HG03159 (cell line): Measurements from ENCODE around the gene CNTNAP3B.
"Not testable (repeated sequence)": the region's sequence is repeated elsewhere in the genome, so short reads cannot be mapped to it uniquely, and the experiment has no call there.

Experiments
- ATAC-seq: cut with Tn5 transposase; IDR thresholded peaks from one replicate; pipeline ENCODE4 v1.9.1; 2021; ENCODE audit warnings: mild to moderate bottlenecking, moderate library complexity; ENCODE audit not compliant: unreplicated experiment

Gene CNTNAP3B

GRCh38 chr9:42129073-42129729 is at the start of gene CNTNAP3B:
Gene CNTNAP3B, minus strand, starts transcription at chr9:42129426. Its CDS starts 332 bp downstream, at chr9:42129094.
- ATAC-seq, result not testable (repeated sequence)

DNA sequence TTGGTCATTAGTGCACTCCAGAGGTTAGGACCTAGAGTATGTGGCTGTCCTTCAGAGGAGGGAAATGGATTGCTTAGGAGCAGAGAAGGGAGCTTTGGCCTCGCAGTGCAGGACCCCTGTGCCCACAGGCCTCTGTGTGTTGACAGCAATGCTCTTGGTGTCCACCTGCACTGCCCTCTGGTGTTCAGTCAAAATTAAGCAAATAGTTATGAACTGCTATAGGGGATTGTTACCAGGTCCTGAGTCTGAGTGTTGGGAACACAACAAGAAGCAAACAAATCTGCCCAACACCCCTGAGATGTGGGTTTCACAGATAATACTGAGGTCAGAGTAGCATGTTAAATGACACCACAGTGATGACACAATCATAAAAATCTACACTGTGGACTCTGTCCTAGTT is 31.1 kb upstream of the CNTNAP3B start:
- not testable (repeated sequence) for ATAC-seq

GRCh38 chr9:42127056-42127841 is 2.0 kb downstream of the CNTNAP3B start:
- not testable (repeated sequence) for ATAC-seq

- ATAC-seq, result not testable (repeated sequence)
Measured at GRCh38 chr9:42121007-42121406, 8.2 kb downstream of the CNTNAP3B start.

DNA sequence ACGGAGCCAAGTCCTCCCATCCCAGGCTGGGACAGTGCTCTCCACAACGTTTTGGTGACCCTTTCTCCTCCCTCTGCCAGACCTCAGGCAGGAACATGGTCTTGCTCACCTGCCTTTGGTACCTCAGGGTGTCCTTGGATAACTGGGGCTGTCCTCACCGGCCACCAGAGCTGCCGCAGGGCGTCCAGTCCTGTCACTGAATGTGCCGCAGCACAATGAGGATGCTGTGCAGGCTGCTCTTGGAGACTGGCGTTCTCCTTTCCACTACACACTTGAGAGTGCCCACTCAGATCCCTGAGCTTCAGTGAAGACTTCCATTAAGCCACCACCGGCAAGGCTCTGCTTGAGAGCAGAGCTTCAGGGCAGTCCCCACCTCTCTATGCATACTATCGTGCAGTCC is 33.3 kb downstream of the CNTNAP3B start:
- ATAC-seq, result not testable (repeated sequence)

DNA sequence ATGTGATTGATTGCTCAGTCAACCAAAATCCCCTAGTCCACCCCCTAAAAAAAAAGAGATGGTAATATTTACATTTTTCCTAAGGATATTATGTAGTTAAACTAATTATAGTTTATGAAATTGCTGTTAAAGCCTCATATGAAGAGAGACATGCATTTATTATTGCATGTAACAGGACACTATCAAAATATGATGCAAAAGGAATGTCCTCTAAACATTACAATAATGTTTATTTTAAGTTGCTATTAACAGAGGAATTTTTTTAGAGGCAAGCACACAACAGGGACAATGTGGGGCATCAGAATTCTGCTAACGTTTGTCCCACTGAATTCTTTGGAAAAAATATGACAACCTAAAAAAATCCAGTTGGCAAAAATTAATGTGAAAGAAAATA is 44.7 kb downstream of the CNTNAP3B start:
- ATAC-seq, result not testable (repeated sequence)

GRCh38 chr9:42083877-42084558 is 45.2 kb downstream of the CNTNAP3B start:
- ATAC-seq, result not testable (repeated sequence)

DNA sequence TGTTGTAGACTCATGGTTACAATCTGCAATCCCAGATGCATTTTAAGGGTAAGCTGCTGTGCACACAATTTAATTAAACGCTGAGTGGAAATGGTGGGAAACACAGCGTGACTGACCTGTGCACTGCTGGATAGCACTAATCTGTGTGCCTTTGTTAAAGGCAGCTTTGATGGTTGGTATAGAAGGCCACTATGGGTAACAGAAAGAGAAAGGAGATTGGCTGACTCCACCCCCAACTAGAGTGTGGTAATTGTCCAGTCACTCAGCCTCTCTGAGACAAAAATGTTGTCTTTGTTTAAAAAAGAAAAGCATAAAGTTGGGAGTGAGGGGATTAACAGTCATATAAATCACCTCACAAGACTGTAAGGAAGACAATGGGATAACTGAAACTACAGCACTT is 48.9 kb downstream of the CNTNAP3B start:
- ATAC-seq, result not testable (repeated sequence)

GRCh38 chr9:42074868-42075267 is 54.4 kb downstream of the CNTNAP3B start:
- not testable (repeated sequence) for ATAC-seq

DNA sequence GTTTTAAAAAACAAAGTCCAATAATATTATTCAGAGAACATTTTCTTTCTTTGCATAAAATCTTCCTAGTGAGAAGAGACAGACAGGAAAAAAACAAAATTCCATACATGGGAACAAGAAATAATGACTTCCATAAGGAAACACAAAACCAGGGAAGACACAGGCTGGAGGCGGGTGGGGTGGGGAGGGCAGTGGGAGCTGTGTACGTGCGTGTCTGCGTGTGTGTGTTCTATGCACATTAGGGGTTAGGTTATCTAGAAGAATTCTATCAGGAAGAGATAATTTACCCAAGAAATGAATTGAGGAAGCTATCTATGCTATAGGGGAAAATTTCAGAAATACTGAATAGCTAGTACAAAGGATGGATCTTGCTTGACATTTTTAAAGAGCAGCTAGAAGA is 58.2 kb downstream of the CNTNAP3B start:
- not testable (repeated sequence) for ATAC-seq

- not testable (repeated sequence) for ATAC-seq
Measured at GRCh38 chr9:42070035-42070799, 59.0 kb downstream of the CNTNAP3B start.

DNA sequence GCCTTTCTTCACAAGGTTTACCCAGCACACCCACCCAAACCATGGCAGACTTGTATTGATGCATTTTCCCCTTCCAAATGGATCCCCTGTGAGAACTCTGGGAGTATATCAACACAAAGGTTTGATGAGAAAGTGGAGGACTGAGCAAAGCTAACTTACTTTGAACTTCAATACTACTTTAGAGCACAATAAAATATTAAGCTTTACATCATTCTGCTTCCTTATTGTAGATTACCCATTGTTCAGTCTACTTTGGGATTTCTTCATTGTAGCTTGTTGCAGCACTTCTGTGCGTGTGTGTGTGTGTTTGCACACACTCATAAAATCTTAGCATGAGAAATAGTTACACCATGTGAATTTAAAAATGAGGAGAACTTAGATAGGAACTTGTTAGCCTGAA is 75.4 kb downstream of the CNTNAP3B start:
- not testable (repeated sequence) for ATAC-seq

- not testable (repeated sequence) for ATAC-seq
Measured at GRCh38 chr9:42050701-42051100, 78.5 kb downstream of the CNTNAP3B start.

DNA sequence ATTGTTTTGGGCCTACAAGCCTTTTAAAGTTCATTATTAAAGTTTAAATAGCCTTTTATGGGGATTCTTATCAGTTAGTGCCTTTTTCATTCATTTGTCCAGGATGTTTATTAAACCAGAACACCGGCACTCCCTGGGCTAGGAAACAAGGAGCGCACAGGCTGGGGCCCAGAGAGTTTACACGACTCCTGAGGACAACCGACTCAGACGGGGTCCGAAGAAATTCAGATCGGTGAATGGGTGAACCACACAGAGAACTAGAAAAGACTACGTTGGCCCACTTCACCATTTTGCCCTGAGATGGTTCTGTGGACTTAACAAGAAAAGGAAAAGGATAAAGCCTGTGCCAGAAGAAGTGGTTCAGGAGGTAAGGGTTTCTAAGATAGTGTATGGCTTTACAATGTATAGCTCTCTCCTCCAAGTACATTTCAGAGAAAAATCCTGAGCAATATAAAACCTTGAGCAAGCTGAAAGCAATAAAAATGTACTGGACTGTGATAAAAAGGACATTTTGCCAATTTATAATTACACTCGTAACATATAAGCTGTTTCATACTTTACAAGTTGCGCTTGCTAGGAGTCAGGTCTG is 84.7 kb downstream of the CNTNAP3B start:
- ATAC-seq, result not testable (repeated sequence)

- not testable (repeated sequence) for ATAC-seq
Measured at GRCh38 chr9:42033541-42033940, 95.7 kb downstream of the CNTNAP3B start.

GRCh38 chr9:42020639-42021038 is 108.6 kb downstream of the CNTNAP3B start:
- not testable (repeated sequence) for ATAC-seq

GRCh38 chr9:42018220-42018922 is 110.9 kb downstream of the CNTNAP3B start:
- ATAC-seq, result not testable (repeated sequence)

GRCh38 chr9:42014317-42014716 is 114.9 kb downstream of the CNTNAP3B start:
- ATAC-seq, result not testable (repeated sequence)

GRCh38 chr9:41991607-41992006 is 137.6 kb downstream of the CNTNAP3B start:
- ATAC-seq, result not testable (repeated sequence)

DNA sequence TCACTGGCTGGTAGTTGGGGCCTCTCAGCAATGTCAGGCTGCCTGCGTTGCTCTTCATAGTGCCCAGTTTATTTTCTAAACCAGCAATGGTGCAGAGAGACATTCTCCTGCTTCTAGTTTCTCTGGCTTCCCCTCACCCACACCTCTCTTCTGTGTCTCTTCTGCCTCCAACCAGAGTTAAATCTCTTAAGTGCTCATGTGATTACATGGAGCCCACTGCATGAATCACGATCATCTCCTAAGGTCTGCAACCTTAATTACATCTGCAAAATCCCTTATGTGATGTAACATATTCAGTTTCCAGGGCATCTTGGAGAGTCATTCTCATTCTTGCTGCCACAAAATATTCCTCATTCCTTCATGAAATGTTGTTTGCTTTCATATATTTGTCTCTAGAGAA is 149.0 kb downstream of the CNTNAP3B start:
- not testable (repeated sequence) for ATAC-seq
